HepG2 (cell line): ENCODE measurements around the gene ASCL3. TPM values are rescaled to one million over a fixed set of nuclear protein-coding genes. Genes with fewer than 3 reads are reported as not detected.

Source experiments
- ATAC-seq: fragments of 200-7000 bp; cut with Tn5 transposase; 3 replicates; pipeline ENCODE4 v1.9.1; 2020; ENCODE audit warnings: mild to moderate bottlenecking, moderate library complexity
- BruUV-seq: library from RNA; stranded (reverse); fragments of 400-500 nt; replicated peaks from 2 replicates; lab custom pipeline; 2021; lab: Mats Ljungman, UMichigan
- CTCF ChIA-PET: fragments of 300-600 bp; formaldehyde crosslinking; extraction: SDS; loops from one replicate; lab custom pipeline; 2021; ENCODE audit warnings: low total read pairs, inconsistent platforms, low intra/inter-chr PET ratio; lab: Yijun Ruan, JAX
- POLR2A ChIA-PET: fragments of 350-600 bp; sonication (Branson Sonifier 250); formaldehyde crosslinking; loops from one replicate; lab custom pipeline; 2020; ENCODE audit warnings: antibody characterized with exemption, inconsistent platforms; lab: Yijun Ruan, JAX
- DNase-seq: peaks from one replicate; pipeline ENCODE4 v3.0.0-alpha.2; 2015; ENCODE audit warnings: low spot score
- FAIRE-seq: peaks from 3 replicates; lab custom pipeline; 2011; peaks lifted over from hg19 to GRCh38; lab: Jason Lieb, UNC
- H2AFZ ChIP-seq: one replicate; pipeline ENCODE4 v1.6.1; 2011; ENCODE audit warnings: low read length, inconsistent platforms
- H3K27ac ChIP-seq: fragments of 300-600 bp; 3 replicates; pipeline ENCODE4 v1.8.0; 2011; ENCODE audit warnings: mixed run types, mild to moderate bottlenecking, mixed read lengths, low read length, inconsistent platforms; ENCODE audit not compliant: insufficient read depth; ENCODE audit errors: extremely low read length
- H3K27me3 ChIP-seq, 2 experiments: fragments of 200-600 bp in 1 of 2; 2 replicates in 1 of 2; 3 replicates in 1 of 2; pipeline versions ENCODE4 v1.6.0 to v1.8.0; 2011; ENCODE audit warnings: low read length in 2 of 2, mild to moderate bottlenecking in 2 of 2, moderate library complexity in 2 of 2, inconsistent platforms in 1 of 2; ENCODE audit not compliant: insufficient read depth in 2 of 2, control insufficient read depth in 1 of 2
- H3K36me3 ChIP-seq, 2 experiments: fragments of 200-600 bp in 1 of 2; replicated peaks in 1 of 2; 2 replicates in 1 of 2; 3 replicates in 1 of 2; pipeline versions ENCODE4 v1.5.1 to v1.8.0; 2011; ENCODE audit warnings: low read length in 2 of 2, inconsistent platforms in 1 of 2; ENCODE audit not compliant: insufficient read depth in 2 of 2, control insufficient read depth in 1 of 2
- H3K4me1 ChIP-seq: 2 replicates; pipeline ENCODE4 v1.5.1; 2012; ENCODE audit warnings: low read length, inconsistent platforms; ENCODE audit not compliant: insufficient read depth
- H3K4me2 ChIP-seq: 2 replicates; pipeline ENCODE4 v1.6.0; 2011; ENCODE audit warnings: low read depth, low read length, inconsistent platforms
- H3K4me3 ChIP-seq, 3 experiments: fragments of 200-600 bp in 1 of 3; sonication (generic), shearing (Covaris generic) in 1 of 3; replicated peaks in 1 of 3; 2 replicates each; pipeline ENCODE4 v1.5.1; 2011 to 2016; ENCODE audit warnings: low read length in 3 of 3, inconsistent platforms in 2 of 3, low read depth in 2 of 3, mild to moderate bottlenecking in 2 of 3, control low read depth in 1 of 3, mixed read lengths in 1 of 3; ENCODE audit not compliant: insufficient read depth in 1 of 3
- H3K79me2 ChIP-seq: one replicate; pipeline ENCODE4 v1.6.1; 2011; ENCODE audit warnings: low read length, inconsistent platforms; ENCODE audit not compliant: insufficient read depth
- H3K9ac ChIP-seq: 2 replicates; pipeline ENCODE4 v1.6.0; 2011; ENCODE audit warnings: mild to moderate bottlenecking, low read depth, low read length, inconsistent platforms; ENCODE audit not compliant: insufficient read depth
- H3K9me3 ChIP-seq: 2 replicates; pipeline ENCODE4 v1.5.1; 2012; ENCODE audit warnings: mild to moderate bottlenecking, low read length
- H4K20me1 ChIP-seq: 2 replicates; pipeline ENCODE4 v1.6.0; 2011; ENCODE audit warnings: inconsistent platforms, mild to moderate bottlenecking, low read length, moderate library complexity; ENCODE audit not compliant: insufficient read depth
- FOXM1 ChIP-seq: sonication (generic); formaldehyde crosslinking; IDR thresholded peaks from 2 replicates; pipeline ENCODE4 v1.5.0; 2020; ENCODE audit warnings: missing genetic modification reagents
- POLR2AphosphoS2 ChIP-seq: IDR thresholded peaks from 2 replicates; pipeline ENCODE4 v1.6.1; 2011; ENCODE audit warnings: low read depth, low read length, improper control_type of control experiment
- RBAK ChIP-seq: sonication (generic); formaldehyde crosslinking; IDR thresholded peaks from 2 replicates; pipeline ENCODE4 v1.5.1; 2020; ENCODE audit warnings: mild to moderate bottlenecking, missing genetic modification reagents
- TFDP1 ChIP-seq: IDR thresholded peaks from 2 replicates; pipeline ENCODE4 v1.6.1; 2016; ENCODE audit warnings: missing compliant biosample characterization, missing genetic modification reagents, borderline replicate concordance
- ZFP90 ChIP-seq: sonication (generic); formaldehyde crosslinking; IDR thresholded peaks from 2 replicates; pipeline ENCODE4 v1.8.0; 2022; ENCODE audit warnings: missing genetic modification reagents, mild to moderate bottlenecking, inconsistent platforms, borderline replicate concordance
- ZNF460 ChIP-seq: sonication (generic); formaldehyde crosslinking; IDR thresholded peaks from 2 replicates; pipeline ENCODE4 v1.5.1; 2020; ENCODE audit warnings: missing genetic modification reagents, mild to moderate bottlenecking, borderline replicate concordance
- ZNF674 ChIP-seq: sonication (generic); formaldehyde crosslinking; IDR thresholded peaks from 2 replicates; pipeline ENCODE4 v1.5.0; 2020; ENCODE audit warnings: low read depth, mild to moderate bottlenecking, missing genetic modification reagents
- WGBS: methylation state at CpG from one replicate; pipeline ENCODE4 v1.1.6; 2017; ENCODE audit warnings: low lambda C conversion rate; 5-methylcytosine and 5-hydroxymethylcytosine counted together
- in situ Hi-C: cut with HindIII; loops from 2 replicates; pipeline ENCODE4 v1.10.0; 2017; ENCODE audit warnings: low pct_unique_long_range_greater_than_20kb; ENCODE audit not compliant: extremely low pct_ligation_motif_present
- intact Hi-C: fragments of 100-400 bp; cut with micrococcal nuclease; formaldehyde crosslinking; loops from one replicate; pipeline ENCODE4 v1.10.0; 2022; ENCODE audit not compliant: unreplicated experiment
- polyA plus RNA-seq, 8 experiments: library from polyadenylated mRNA; depleted of rRNA in 3 of 8; stranded (reverse) in 7 of 8; unstranded in 1 of 8; fragments of >200 nt; fragmentation: Illumina TruSeq in 4 of 8; extraction: Trizol in 4 of 8; gene quantifications; 2 replicates each; pipeline versions ENCODE4 v1.2.1 to v1.2.3, GENCODE V29; 2011 to 2016; ENCODE audit warnings: low read depth in 4 of 8, missing spikeins in 1 of 8, mixed read lengths in 1 of 8; ENCODE audit not compliant: insufficient read depth in 1 of 8
- total RNA-seq, 5 experiments: library from RNA; depleted of rRNA; stranded (reverse); fragments of >200 nt; fragmentation: Illumina TruSeq; extraction: Trizol; gene quantifications; 2 replicates each; pipeline ENCODE4 v1.2.3, GENCODE V29; 2016; ENCODE audit warnings: low read depth in 1 of 5
- TF ChIP-seq, protein P1 (sequence below): sonication (generic); formaldehyde crosslinking; IDR thresholded peaks from 2 replicates; pipeline ENCODE4 v1.8.0; 2022; ENCODE audit warnings: mild to moderate bottlenecking, missing genetic modification reagents, moderate library complexity

ASCL3 gene
- total and polyA plus RNA-seq, 2 of the 13 experiments (the other 11 are each of a cell fraction or from before 2014, with no cell fraction given), result not detected

- Histone ChIP-seq H3K79me2 (no peaks in the 10 kb centered on the region), H3K4me2 (no peak overlapping the region), H3K27me3 (no peaks in the 10 kb centered on the region), H3K9ac (no peak overlapping the region), H4K20me1 (no peaks in the 10 kb centered on the region), H3K4me3 (no peak overlapping the region), H3K9me3 (no peaks in the 10 kb centered on the region), H2AFZ (no peak overlapping the region), H3K36me3 (peaks cover 5 to 26% of the 10 kb centered on the region in 2 experiments; a peak in 4 of 5 replicates)
- 100% methylated on average over 5 of the region's 5 CpGs for WGBS
- TSS peak; percentile 30 for BruUV-seq
- in situ Hi-C loops, result loop anchor here (5.0 kb wide), 1 partner anchor 35 kb away; no protein-coding TSS in a partner anchor
- no peak for DNase-seq
- CTCF ChIA-PET, result no interaction called here
- FAIRE-seq, result no peak
- intact Hi-C loops, result no loop called here
- POLR2A ChIA-PET, result no interaction called here
- TF ChIP-seq ZFP90 (CRISPR knock-in tag), result no peak
- no peak for TF ChIP-seq POLR2AphosphoS2
- TF ChIP-seq ZNF674 (CRISPR knock-in tag), result no peak
- no peak for TF ChIP-seq ZNF460 (CRISPR knock-in tag)
- no peak for TF ChIP-seq TFDP1
- no peak for TF ChIP-seq RBAK (CRISPR knock-in tag)
- no peak for TF ChIP-seq FOXM1 (CRISPR knock-in tag)
- TF ChIP-seq, protein P1, sequence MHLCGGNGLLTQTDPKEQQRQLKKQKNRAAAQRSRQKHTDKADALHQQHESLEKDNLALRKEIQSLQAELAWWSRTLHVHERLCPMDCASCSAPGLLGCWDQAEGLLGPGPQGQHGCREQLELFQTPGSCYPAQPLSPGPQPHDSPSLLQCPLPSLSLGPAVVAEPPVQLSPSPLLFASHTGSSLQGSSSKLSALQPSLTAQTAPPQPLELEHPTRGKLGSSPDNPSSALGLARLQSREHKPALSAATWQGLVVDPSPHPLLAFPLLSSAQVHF (CRISPR knock-in tag), result no peak
- TF ChIP-seq, all 625 proteins: peak for 0
- Histone ChIP-seq H3K4me1 (peaks cover 1% of the 10 kb centered on the region; the same call in 1 of the 2 replicates), H3K27ac (no peak overlapping the region)
- ATAC-seq, result no peak
Measured at GRCh38 chr11:8922691-8923090, 20.1 kb downstream of the ASCL3 start.
